Left ventricle myocardium inferior (tissue), 1 donor: ENCODE data around the gene HAGHL. TPM values are rescaled to one million over a fixed set of nuclear protein-coding genes. Genes with fewer than 3 reads are reported as not detected.
A peak's percentile ranks its signal among the peaks of the same experiment; 100 is the strongest.

Experiments used
- DNase-seq: peaks from one replicate; pipeline ENCODE4 v3.0.0-alpha.2; 2020
- H3K27ac ChIP-seq: fragments of 200-600 bp; replicated peaks from 2 replicates; pipeline ENCODE4 v1.8.0; 2021
- H3K27me3 ChIP-seq: fragments of 200-600 bp; 2 replicates; pipeline ENCODE4 v1.8.0; 2021; ENCODE audit warnings: low read depth
- H3K36me3 ChIP-seq: fragments of 200-600 bp; 2 replicates; pipeline ENCODE4 v1.8.0; 2021
- H3K4me1 ChIP-seq: fragments of 200-600 bp; 2 replicates; pipeline ENCODE4 v1.8.0; 2021
- H3K4me3 ChIP-seq: fragments of 200-600 bp; 2 replicates; pipeline ENCODE4 v1.8.0; 2021; ENCODE audit warnings: mild to moderate bottlenecking, moderate library complexity
- H3K9me3 ChIP-seq: fragments of 200-600 bp; replicated peaks from 2 replicates; pipeline ENCODE4 v1.8.0; 2021
- CTCF ChIP-seq: fragments of 200-600 bp; IDR thresholded peaks from 2 replicates; pipeline ENCODE4 v1.8.0; 2021; ENCODE audit warnings: antibody characterized with exemption, mild to moderate bottlenecking, borderline replicate concordance
- intact Hi-C: fragments of 100-400 bp; cut with micrococcal nuclease; formaldehyde crosslinking; loops from one replicate; pipeline ENCODE4 v1.11.0; 2022
- total RNA-seq: library from RNA; stranded (reverse); fragmentation: NEBNext Ultra II Directional; extraction: Animal tissue kit (Norgen Biotek cat#: 25700); gene quantifications from one replicate; pipeline ENCODE4 v1.2.1, GENCODE V29; 2021
- donor health status: DM: no; HTN: yes; CAD: no; lungs with severe emphysema.

Gene HAGHL
- total RNA-seq, 1 donor from 2014 or later: 12.0 TPM

DNA sequence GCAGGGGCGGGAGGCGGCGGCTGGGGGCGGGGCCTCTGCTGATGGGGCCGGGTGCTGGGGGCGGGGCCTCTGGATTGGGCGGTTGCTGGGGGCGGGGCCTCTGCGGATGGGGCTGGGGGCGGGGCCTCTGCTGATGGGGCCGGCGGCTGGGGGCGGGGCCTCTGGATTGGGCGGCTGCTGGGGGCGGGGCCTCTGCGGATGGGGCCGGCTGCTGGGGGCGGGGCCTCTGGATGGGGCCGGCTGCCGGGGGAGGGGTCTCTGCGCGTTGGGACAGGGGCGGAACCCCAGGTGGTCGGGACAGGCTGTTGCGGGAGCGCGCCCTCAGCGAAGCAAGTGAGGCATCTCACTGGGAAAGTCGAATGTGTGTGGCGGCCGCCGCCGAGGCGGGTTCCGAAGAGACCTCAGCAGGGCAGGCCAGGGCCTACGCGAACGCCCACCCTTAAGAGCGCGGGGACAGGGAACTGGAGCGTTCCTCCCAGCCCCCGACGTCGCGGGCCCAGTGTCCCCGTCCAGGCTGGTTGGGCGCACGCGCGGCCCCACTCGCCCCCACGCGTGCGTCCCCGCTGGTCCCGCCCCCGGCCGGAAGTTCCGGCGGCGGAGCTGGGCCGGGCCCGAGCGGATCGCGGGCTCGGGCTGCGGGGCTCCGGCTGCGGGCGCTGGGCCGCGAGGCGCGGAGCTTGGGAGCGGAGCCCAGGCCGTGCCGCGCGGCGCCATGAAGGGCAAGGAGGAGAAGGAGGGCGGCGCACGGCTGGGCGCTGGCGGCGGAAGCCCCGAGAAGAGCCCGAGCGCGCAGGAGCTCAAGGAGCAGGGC, 46.9 kb upstream of the HAGHL start, which contains the start of gene STUB1:
Gene STUB1 (plus strand): TSS at position 597 of the 811 bp plus-strand sequence. CDS start 116 bp downstream, at position 713.
- peaks cover 72% of the 10 kb centered on the region for H3K4me1 ChIP-seq
- H3K27ac ChIP-seq: peak within 1 kb of the TSS; percentile 100
- intact Hi-C loops: no loop called here
- H3K36me3 ChIP-seq: peaks cover 21% of the 10 kb centered on the region
- H3K27me3 ChIP-seq: peaks cover 19% of the 10 kb centered on the region
- DNase-seq: peak; percentile 88
- no peaks in the 10 kb centered on the region for H3K9me3 ChIP-seq
- H3K4me3 ChIP-seq: peak within 1 kb of the TSS; percentile 88
- TF ChIP-seq CTCF: no peak

DNA sequence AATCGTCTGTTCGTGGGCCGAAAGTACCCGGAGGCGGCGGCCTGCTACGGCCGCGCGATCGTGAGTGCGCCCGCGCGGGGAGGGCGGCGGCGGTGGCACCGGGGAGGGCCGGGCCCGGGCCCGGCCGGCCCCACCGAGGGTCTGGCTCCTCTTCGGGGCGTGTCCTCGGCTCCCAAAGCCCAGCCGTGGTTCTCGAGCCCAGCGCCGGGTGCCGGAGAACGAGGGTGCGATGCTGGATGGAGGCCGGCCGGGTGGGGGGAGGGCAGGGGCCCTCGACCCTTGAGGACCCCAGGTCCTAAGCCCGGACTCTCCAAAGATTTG, 46.3 kb upstream of the HAGHL start:
- Histone ChIP-seq H3K4me1 (peaks cover 73% of the 10 kb centered on the region), H3K27me3 (peaks cover 19% of the 10 kb centered on the region), H3K4me3 (peak overlapping the region; percentile 88), H3K9me3 (no peaks in the 10 kb centered on the region), H3K36me3 (peaks cover 21% of the 10 kb centered on the region), H3K27ac (peak overlapping the region; percentile 100)
- intact Hi-C loops: no loop called here
- TF ChIP-seq CTCF: no peak
- no peak for DNase-seq

DNA sequence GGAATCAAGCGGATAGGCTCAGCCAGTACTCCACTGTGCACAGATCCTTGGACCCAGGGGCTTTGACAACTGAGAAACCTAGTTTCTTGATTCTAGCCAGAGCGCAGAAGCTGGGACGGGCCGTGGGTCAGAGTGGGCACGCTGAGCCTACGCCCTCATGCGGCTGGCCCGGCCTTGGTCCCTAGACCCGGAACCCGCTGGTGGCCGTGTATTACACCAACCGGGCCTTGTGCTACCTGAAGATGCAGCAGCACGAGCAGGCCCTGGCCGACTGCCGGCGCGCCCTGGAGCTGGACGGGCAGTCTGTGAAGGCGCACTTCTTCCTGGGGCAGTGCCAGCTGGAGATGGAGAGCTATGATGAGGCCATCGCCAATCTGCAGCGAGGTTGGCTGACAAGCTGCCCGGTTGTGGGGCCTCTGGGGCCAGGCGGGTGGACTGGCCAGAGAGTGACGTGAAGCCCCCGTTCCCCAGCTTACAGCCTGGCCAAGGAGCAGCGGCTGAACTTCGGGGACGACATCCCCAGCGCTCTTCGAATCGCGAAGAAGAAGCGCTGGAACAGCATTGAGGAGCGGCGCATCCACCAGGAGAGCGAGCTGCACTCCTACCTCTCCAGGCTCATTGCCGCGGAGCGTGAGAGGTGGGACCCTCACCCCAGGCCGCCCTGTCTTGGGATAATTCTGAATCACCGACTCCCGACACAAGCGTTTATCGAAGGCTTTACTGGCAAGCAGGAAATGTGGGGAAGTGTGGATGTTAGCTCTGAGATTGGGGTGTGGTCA, 45.8 kb upstream of the HAGHL start:
- no peak for DNase-seq
- H3K27me3 ChIP-seq: peaks cover 19% of the 10 kb centered on the region
- peak overlapping the region; percentile 88 for H3K4me3 ChIP-seq
- peaks cover 73% of the 10 kb centered on the region for H3K4me1 ChIP-seq
- H3K27ac ChIP-seq: peak overlapping the region; percentile 100
- no peaks in the 10 kb centered on the region for H3K9me3 ChIP-seq
- peaks cover 21% of the 10 kb centered on the region for H3K36me3 ChIP-seq
- no peak for TF ChIP-seq CTCF
- intact Hi-C loops: no loop called here

- peak overlapping the region; percentile 100 for H3K27ac ChIP-seq
- no peak for TF ChIP-seq CTCF
- peaks cover 25% of the 10 kb centered on the region for H3K36me3 ChIP-seq
- no peak for DNase-seq
- peak overlapping the region; percentile 88 for H3K4me3 ChIP-seq
- H3K9me3 ChIP-seq: no peaks in the 10 kb centered on the region
- H3K4me1 ChIP-seq: peaks cover 71% of the 10 kb centered on the region
- intact Hi-C loops: no loop called here
- peaks cover 13% of the 10 kb centered on the region for H3K27me3 ChIP-seq
Observed at GRCh38 chr16:681746-682427, 45.0 kb upstream of the HAGHL start.
